Nephron progenitor cell (in vitro differentiated cells): ENCODE measurements around the gene NAA50.

Experiments used
- DNase-seq: peaks from one replicate; pipeline ENCODE4 v3.0.0; 2021
- H3K27ac Mint-ChIP-seq: 2 replicates; pipeline ENCODE4 v1.8.0; 2021; ENCODE audit warnings: mild to moderate bottlenecking, moderate library complexity, mixed read lengths
- H3K27me3 Mint-ChIP-seq: 2 replicates; pipeline ENCODE4 v1.8.0; 2021; ENCODE audit warnings: mild to moderate bottlenecking, low read depth, mixed read lengths; ENCODE audit not compliant: poor library complexity
- H3K36me3 Mint-ChIP-seq: 2 replicates; pipeline ENCODE4 v1.8.0; 2021; ENCODE audit warnings: low read depth, mixed read lengths
- H3K4me1 Mint-ChIP-seq: 2 replicates; pipeline ENCODE4 v1.8.0; 2021; ENCODE audit warnings: mixed read lengths
- H3K4me3 Mint-ChIP-seq: 2 replicates; pipeline ENCODE4 v1.8.0; 2021; ENCODE audit warnings: mild to moderate bottlenecking, moderate library complexity, mixed read lengths
- H3K9me3 Mint-ChIP-seq: 2 replicates; pipeline ENCODE4 v1.8.0; 2021; ENCODE audit warnings: mild to moderate bottlenecking, moderate library complexity, mixed read lengths
- CTCF ChIP-seq: fragments of 200-600 bp; sonication (generic); IDR thresholded peaks from 2 replicates; pipeline ENCODE4 v1.5.0; 2021; ENCODE audit warnings: antibody characterized with exemption

Gene NAA50

GRCh38 chr3:113776564-113776963, 30.5 kb upstream of the NAA50 start:
- peaks cover 3% of the 10 kb centered on the region for H3K27me3 Mint-ChIP-seq
- H3K36me3 Mint-ChIP-seq, result peaks cover 5% of the 10 kb centered on the region
- TF ChIP-seq CTCF, result no peak
- H3K27ac Mint-ChIP-seq, result peak overlapping the region; percentile 49
- peaks cover 26% of the 10 kb centered on the region for H3K4me1 Mint-ChIP-seq
- H3K4me3 Mint-ChIP-seq, result no peak overlapping the region
- no peak for DNase-seq
- no peaks in the 10 kb centered on the region for H3K9me3 Mint-ChIP-seq

GRCh38 chr3:113775516-113775915, 29.5 kb upstream of the NAA50 start:
- Mint-ChIP-seq H3K27ac (no peak overlapping the region), H3K4me3 (no peak overlapping the region), H3K4me1 (peaks cover 26% of the 10 kb centered on the region), H3K36me3 (peaks cover 5% of the 10 kb centered on the region), H3K9me3 (no peaks in the 10 kb centered on the region), H3K27me3 (peaks cover 3% of the 10 kb centered on the region)
- no peak for TF ChIP-seq CTCF
- no peak for DNase-seq

GRCh38 chr3:113773381-113773780, 27.3 kb upstream of the NAA50 start:
- Mint-ChIP-seq H3K9me3 (no peaks in the 10 kb centered on the region), H3K36me3 (peaks cover 5% of the 10 kb centered on the region), H3K27ac (no peak overlapping the region), H3K4me1 (peaks cover 19% of the 10 kb centered on the region), H3K4me3 (no peak overlapping the region), H3K27me3 (peaks cover 3% of the 10 kb centered on the region)
- no peak for TF ChIP-seq CTCF
- no peak for DNase-seq

GRCh38 chr3:113771993-113772392, 25.9 kb upstream of the NAA50 start:
- Mint-ChIP-seq H3K27me3 (no peaks in the 10 kb centered on the region), H3K4me3 (no peak overlapping the region), H3K36me3 (peaks cover 5% of the 10 kb centered on the region), H3K4me1 (peaks cover 19% of the 10 kb centered on the region), H3K27ac (peak overlapping the region; percentile 96), H3K9me3 (no peaks in the 10 kb centered on the region)
- TF ChIP-seq CTCF, result no peak
- no peak for DNase-seq

- H3K27me3 Mint-ChIP-seq, result no peaks in the 10 kb centered on the region
Observed at GRCh38 chr3:113769551-113769950, 23.5 kb upstream of the NAA50 start.

More at GRCh38 chr3:113769551-113769950, 23.5 kb upstream of the NAA50 start:
- Mint-ChIP-seq H3K36me3 (peaks cover 5% of the 10 kb centered on the region), H3K4me3 (no peak overlapping the region), H3K9me3 (no peaks in the 10 kb centered on the region), H3K27ac (no peak overlapping the region), H3K4me1 (no peaks in the 10 kb centered on the region)
- DNase-seq, result no peak
- no peak for TF ChIP-seq CTCF
